GOT3 (cell line): ENCODE results near the gene MBTPS2.
"Not testable (repeated sequence)": the region's sequence is repeated elsewhere in the genome, so short reads cannot be mapped to it uniquely, and the experiment has no call there.

Experiments
- DNase-seq: peaks from one replicate; lab custom pipeline; 2025; ENCODE audit warnings: mixed read lengths; lab: John Stamatoyannopoulos, UW

Gene MBTPS2

GRCh38 chrX:21856504-21856903 is 17.1 kb downstream of the MBTPS2 start:
- no peak for DNase-seq

GRCh38 chrX:21863241-21863640 is 23.8 kb downstream of the MBTPS2 start:
- no peak for DNase-seq

- no peak for DNase-seq
Measured at GRCh38 chrX:21865436-21865835, 26.0 kb downstream of the MBTPS2 start.

- DNase-seq, result no peak
Measured at GRCh38 chrX:21870494-21870893, 31.1 kb downstream of the MBTPS2 start.

- DNase-seq, result no peak
Measured at GRCh38 chrX:21873063-21873775, 33.8 kb downstream of the MBTPS2 start.

- DNase-seq, result not testable (repeated sequence)
Measured at GRCh38 chrX:21874182-21874581, 34.8 kb downstream of the MBTPS2 start.

- no peak for DNase-seq
Measured at GRCh38 chrX:21875013-21875412, 35.6 kb downstream of the MBTPS2 start.

GRCh38 chrX:21881881-21882574 is 42.6 kb downstream of the MBTPS2 start:
- DNase-seq, result no peak

- DNase-seq, result no peak
Measured at GRCh38 chrX:21883258-21883657, 43.8 kb downstream of the MBTPS2 start.

- DNase-seq, result no peak
Measured at GRCh38 chrX:21885568-21885967, 46.2 kb downstream of the MBTPS2 start.

- DNase-seq, result no peak
Measured at GRCh38 chrX:21905313-21905712, 65.9 kb downstream of the MBTPS2 start.

- no peak for DNase-seq
Measured at GRCh38 chrX:21905953-21906352, 66.5 kb downstream of the MBTPS2 start.

GRCh38 chrX:21907260-21907659 is 67.8 kb downstream of the MBTPS2 start:
- DNase-seq, result no peak

- DNase-seq, result no peak
Measured at GRCh38 chrX:21911481-21911880, 72.1 kb downstream of the MBTPS2 start.

GRCh38 chrX:21912220-21912619 is 72.8 kb downstream of the MBTPS2 start:
- no peak for DNase-seq

GRCh38 chrX:21912989-21913388 is 73.6 kb downstream of the MBTPS2 start:
- no peak for DNase-seq

- no peak for DNase-seq
Measured at GRCh38 chrX:21926116-21926515, 86.7 kb downstream of the MBTPS2 start.

- no peak for DNase-seq
Measured at GRCh38 chrX:21926527-21927278, 87.3 kb downstream of the MBTPS2 start.

GRCh38 chrX:21929209-21929608 is 89.8 kb downstream of the MBTPS2 start:
- no peak for DNase-seq

- no peak for DNase-seq
Measured at GRCh38 chrX:21930986-21931385, 91.6 kb downstream of the MBTPS2 start.

- DNase-seq, result no peak
Measured at GRCh38 chrX:21932292-21933002, 93.0 kb downstream of the MBTPS2 start.

- no peak for DNase-seq
Measured at GRCh38 chrX:21933077-21933476, 93.7 kb downstream of the MBTPS2 start.
